Neural cell (in vitro differentiated cells): ENCODE results near the gene KRTAP12-2. TPM values are rescaled to one million over a fixed set of nuclear protein-coding genes. Genes with fewer than 3 reads are reported as not detected.

Experiments
- H2AFZ ChIP-seq: fragments of 200-600, 300-800 bp; sonication (generic), shearing (Covaris generic); 2 replicates; pipeline ENCODE4 v1.6.0; 2014; ENCODE audit warnings: low read depth, mild to moderate bottlenecking, antibody characterized with exemption, low read length, moderate library complexity
- H3F3A ChIP-seq: fragments of 200-600 bp; shearing (Covaris generic); 2 replicates; pipeline ENCODE4 v1.6.1; 2016; ENCODE audit warnings: mild to moderate bottlenecking, moderate library complexity, mixed read lengths, antibody characterized with exemption, low read length; ENCODE audit not compliant: insufficient read depth, poor library complexity, severe bottlenecking
- H3K27ac ChIP-seq: fragments of 200-600, 300-800 bp; sonication (generic), shearing (Covaris generic); 2 replicates; pipeline ENCODE4 v1.5.1; 2014; ENCODE audit warnings: mild to moderate bottlenecking, low read length, moderate library complexity
- H3K27me3 ChIP-seq: fragments of 300-800, 200-600 bp; sonication (generic), shearing (Covaris generic); 2 replicates; pipeline ENCODE4 v1.6.0; 2014; ENCODE audit warnings: mild to moderate bottlenecking, low read depth, low read length, moderate library complexity; ENCODE audit not compliant: insufficient read depth
- H3K36me3 ChIP-seq: fragments of 300-800, 200-600 bp; sonication (generic), shearing (Covaris generic); 2 replicates; pipeline ENCODE4 v1.5.1; 2014; ENCODE audit warnings: mild to moderate bottlenecking, antibody characterized with exemption, low read length, moderate library complexity; ENCODE audit not compliant: insufficient read depth
- H3K4me2 ChIP-seq: fragments of 300-800, 200-600 bp; sonication (generic), shearing (Covaris generic); 2 replicates; pipeline ENCODE4 v1.6.0; 2014; ENCODE audit warnings: mild to moderate bottlenecking, low read length
- H3K4me3 ChIP-seq: fragments of 300-800, 200-600 bp; sonication (generic), shearing (Covaris generic); 2 replicates; pipeline ENCODE4 v1.5.1; 2014; ENCODE audit warnings: mild to moderate bottlenecking, low read length, moderate library complexity
- H3K79me2 ChIP-seq: fragments of 200-600 bp; shearing (Covaris generic); replicated peaks from 2 replicates; pipeline ENCODE4 v1.6.0; 2014; ENCODE audit warnings: mild to moderate bottlenecking, low read length, moderate library complexity; ENCODE audit not compliant: insufficient read depth
- H3K9ac ChIP-seq: fragments of 300-800, 200-600 bp; sonication (generic), shearing (Covaris generic); 2 replicates; pipeline ENCODE4 v1.6.1; 2016; ENCODE audit warnings: mild to moderate bottlenecking, low read length, mixed read lengths
- H3K9me2 ChIP-seq: fragments of 200-600 bp; shearing (Covaris generic); 2 replicates; pipeline ENCODE4 v1.6.1; 2016; ENCODE audit warnings: mild to moderate bottlenecking, low read length, mixed read lengths; ENCODE audit not compliant: insufficient read depth
- H3K9me3 ChIP-seq: fragments of 200-600, 300-800 bp; sonication (generic), shearing (Covaris generic); 2 replicates; pipeline ENCODE4 v1.6.1; 2016; ENCODE audit warnings: mild to moderate bottlenecking, mixed run types, low read length, moderate library complexity, mixed read lengths
- H4K20me1 ChIP-seq: fragments of 200-600 bp; shearing (Covaris generic); 2 replicates; pipeline ENCODE4 v1.6.1; 2016; ENCODE audit warnings: mild to moderate bottlenecking, mixed run types; ENCODE audit not compliant: insufficient read depth
- EP300 ChIP-seq: fragments of 450-650 bp; conservative IDR thresholded peaks from 2 replicates; pipeline ENCODE4 v1.6.1; 2014; ENCODE audit warnings: antibody characterized with exemption, mild to moderate bottlenecking, moderate library complexity; ENCODE audit not compliant: poor library complexity, severe bottlenecking
- EZH2 ChIP-seq: fragments of 200-600, 300-800 bp; shearing (Covaris generic), sonication (generic); IDR thresholded peaks from 2 replicates; pipeline ENCODE4 v1.6.1; 2014; ENCODE audit warnings: antibody characterized with exemption, low read length, borderline replicate concordance, mild to moderate bottlenecking; ENCODE audit not compliant: insufficient read depth, poor library complexity, severe bottlenecking
- MXI1 ChIP-seq: fragments of 450-650 bp; conservative IDR thresholded peaks from 2 replicates; pipeline ENCODE4 v1.6.1; 2014; ENCODE audit warnings: antibody characterized with exemption, mild to moderate bottlenecking; ENCODE audit not compliant: poor library complexity, severe bottlenecking
- POLR2AphosphoS5 ChIP-seq: IDR thresholded peaks from 2 replicates; pipeline ENCODE4 v1.6.1; 2012
- RAD21 ChIP-seq: fragments of 450-650 bp; conservative IDR thresholded peaks from 2 replicates; pipeline ENCODE4 v1.6.1; 2014; ENCODE audit warnings: antibody characterized with exemption, mild to moderate bottlenecking, moderate library complexity
- SMC3 ChIP-seq: fragments of 450-650 bp; conservative IDR thresholded peaks from 2 replicates; pipeline ENCODE4 v1.6.1; 2014; ENCODE audit warnings: antibody characterized with exemption, mild to moderate bottlenecking, moderate library complexity; ENCODE audit not compliant: poor library complexity
- TAF1 ChIP-seq: IDR thresholded peaks from 2 replicates; pipeline ENCODE4 v1.6.1; 2012; ENCODE audit warnings: low read depth
- polyA plus RNA-seq: library from polyadenylated mRNA; depleted of rRNA; stranded (reverse); fragments of >200 nt; gene quantifications from 2 replicates; pipeline ENCODE4 v1.2.3, GENCODE V29; 2014
- TF ChIP-seq, protein P1 (sequence below): IDR thresholded peaks from 2 replicates; pipeline ENCODE4 v1.6.1; 2012; ENCODE audit warnings: borderline replicate concordance
- TF ChIP-seq, protein P2 (sequence below): fragments of 450-650 bp; IDR thresholded peaks from 2 replicates; pipeline ENCODE4 v1.5.1; 2014; ENCODE audit warnings: antibody characterized with exemption, mild to moderate bottlenecking, moderate library complexity; ENCODE audit not compliant: poor library complexity, severe bottlenecking

KRTAP12-2 gene
- polyA plus RNA-seq, 1 donor from 2014 or later: not detected

DNA sequence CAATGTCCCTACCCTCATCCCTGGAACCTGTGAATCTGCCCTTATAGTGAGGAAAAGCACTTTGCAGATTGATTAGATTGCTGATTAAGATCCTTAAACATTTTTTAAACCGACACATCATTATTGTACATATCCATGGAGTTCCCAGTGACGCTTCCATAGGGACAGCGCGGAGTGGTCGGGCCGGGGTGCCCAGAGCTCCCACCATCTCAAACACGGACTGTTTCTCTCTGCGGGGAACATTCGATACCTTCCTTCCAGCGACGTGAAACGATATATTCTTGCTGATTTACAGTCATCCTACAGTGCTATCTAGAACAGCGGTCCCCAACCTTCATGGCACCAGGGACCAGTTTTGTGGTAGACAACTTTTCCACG is 34.3 kb upstream of the KRTAP12-2 start:
- no peaks in the 10 kb centered on the region for H3K36me3 ChIP-seq
- peaks cover 19% of the 10 kb centered on the region for H3K27me3 ChIP-seq
- H3K27ac ChIP-seq: no peak overlapping the region

DNA sequence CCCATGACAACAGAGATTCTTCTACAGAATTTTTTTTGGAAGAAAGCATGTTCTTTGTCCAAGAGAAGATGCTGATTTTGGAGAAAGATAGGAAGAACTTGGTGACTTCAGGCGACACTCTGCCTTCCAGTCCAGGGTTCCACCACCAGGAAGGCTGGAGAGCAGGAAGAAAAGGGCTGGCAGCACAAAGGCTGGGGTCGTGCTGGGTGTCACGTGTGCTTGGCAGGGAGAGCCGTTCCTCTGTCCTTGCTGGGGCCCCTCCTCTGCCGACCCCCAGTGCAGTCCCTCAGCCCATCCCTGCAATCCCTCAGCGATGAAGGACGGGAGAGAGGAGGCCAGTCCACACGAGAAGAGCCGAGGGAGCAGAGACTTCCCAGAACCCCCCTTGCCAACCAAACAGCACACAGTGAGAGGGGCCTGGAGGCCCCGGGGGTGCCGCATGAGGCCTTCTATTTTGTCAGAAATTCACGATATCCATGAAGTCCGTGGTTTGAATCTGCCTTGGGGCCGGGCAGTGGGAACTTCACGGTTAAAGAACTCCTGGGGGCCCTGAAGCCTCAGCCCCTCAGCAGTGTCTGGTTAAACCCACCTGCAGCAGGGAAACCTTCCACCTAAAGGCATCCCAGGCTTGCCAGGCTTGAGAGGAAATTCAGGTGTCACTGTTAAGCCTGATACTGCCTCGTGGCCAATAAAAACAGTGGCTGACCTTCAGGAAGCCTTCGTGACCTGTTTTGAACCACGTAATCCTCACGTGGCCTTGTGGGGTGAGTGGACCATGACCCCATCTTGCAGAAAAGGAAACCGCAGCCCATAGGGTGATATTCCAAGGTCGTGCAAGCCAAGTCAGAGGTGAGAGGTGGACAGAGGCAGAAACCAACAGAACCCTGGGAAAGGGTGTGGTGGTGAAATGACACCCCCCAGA is 33.6 kb upstream of the KRTAP12-2 start:
- Histone ChIP-seq H3K4me2 (no peak overlapping the region), H3K4me3 (no peak overlapping the region), H3K36me3 (no peaks in the 10 kb centered on the region), H3K79me2 (no peaks in the 10 kb centered on the region), H3F3A (no peaks in the 10 kb centered on the region), H3K9ac (no peak overlapping the region), H4K20me1 (no peaks in the 10 kb centered on the region), H3K9me3 (no peaks in the 10 kb centered on the region), H2AFZ (no peak overlapping the region), H3K27me3 (peaks cover 16% of the 10 kb centered on the region), H3K27ac (no peak overlapping the region), H3K9me2 (no peaks in the 10 kb centered on the region)
- TF ChIP-seq EZH2 (no peak), SMC3 (no peak), RAD21 (no peak), EP300 (no peak), MXI1 (no peak), TAF1 (no peak), POLR2AphosphoS5 (no peak)
- TF ChIP-seq, protein P1, sequence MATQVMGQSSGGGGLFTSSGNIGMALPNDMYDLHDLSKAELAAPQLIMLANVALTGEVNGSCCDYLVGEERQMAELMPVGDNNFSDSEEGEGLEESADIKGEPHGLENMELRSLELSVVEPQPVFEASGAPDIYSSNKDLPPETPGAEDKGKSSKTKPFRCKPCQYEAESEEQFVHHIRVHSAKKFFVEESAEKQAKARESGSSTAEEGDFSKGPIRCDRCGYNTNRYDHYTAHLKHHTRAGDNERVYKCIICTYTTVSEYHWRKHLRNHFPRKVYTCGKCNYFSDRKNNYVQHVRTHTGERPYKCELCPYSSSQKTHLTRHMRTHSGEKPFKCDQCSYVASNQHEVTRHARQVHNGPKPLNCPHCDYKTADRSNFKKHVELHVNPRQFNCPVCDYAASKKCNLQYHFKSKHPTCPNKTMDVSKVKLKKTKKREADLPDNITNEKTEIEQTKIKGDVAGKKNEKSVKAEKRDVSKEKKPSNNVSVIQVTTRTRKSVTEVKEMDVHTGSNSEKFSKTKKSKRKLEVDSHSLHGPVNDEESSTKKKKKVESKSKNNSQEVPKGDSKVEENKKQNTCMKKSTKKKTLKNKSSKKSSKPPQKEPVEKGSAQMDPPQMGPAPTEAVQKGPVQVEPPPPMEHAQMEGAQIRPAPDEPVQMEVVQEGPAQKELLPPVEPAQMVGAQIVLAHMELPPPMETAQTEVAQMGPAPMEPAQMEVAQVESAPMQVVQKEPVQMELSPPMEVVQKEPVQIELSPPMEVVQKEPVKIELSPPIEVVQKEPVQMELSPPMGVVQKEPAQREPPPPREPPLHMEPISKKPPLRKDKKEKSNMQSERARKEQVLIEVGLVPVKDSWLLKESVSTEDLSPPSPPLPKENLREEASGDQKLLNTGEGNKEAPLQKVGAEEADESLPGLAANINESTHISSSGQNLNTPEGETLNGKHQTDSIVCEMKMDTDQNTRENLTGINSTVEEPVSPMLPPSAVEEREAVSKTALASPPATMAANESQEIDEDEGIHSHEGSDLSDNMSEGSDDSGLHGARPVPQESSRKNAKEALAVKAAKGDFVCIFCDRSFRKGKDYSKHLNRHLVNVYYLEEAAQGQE: no peak

More for the DNA sequence above, 34.3 kb upstream of the KRTAP12-2 start:
- TF ChIP-seq MXI1: no peak
- no peak for TF ChIP-seq POLR2AphosphoS5
- no peak for TF ChIP-seq EZH2
- TF ChIP-seq, protein P1: no peak
- TF ChIP-seq, protein P2, sequence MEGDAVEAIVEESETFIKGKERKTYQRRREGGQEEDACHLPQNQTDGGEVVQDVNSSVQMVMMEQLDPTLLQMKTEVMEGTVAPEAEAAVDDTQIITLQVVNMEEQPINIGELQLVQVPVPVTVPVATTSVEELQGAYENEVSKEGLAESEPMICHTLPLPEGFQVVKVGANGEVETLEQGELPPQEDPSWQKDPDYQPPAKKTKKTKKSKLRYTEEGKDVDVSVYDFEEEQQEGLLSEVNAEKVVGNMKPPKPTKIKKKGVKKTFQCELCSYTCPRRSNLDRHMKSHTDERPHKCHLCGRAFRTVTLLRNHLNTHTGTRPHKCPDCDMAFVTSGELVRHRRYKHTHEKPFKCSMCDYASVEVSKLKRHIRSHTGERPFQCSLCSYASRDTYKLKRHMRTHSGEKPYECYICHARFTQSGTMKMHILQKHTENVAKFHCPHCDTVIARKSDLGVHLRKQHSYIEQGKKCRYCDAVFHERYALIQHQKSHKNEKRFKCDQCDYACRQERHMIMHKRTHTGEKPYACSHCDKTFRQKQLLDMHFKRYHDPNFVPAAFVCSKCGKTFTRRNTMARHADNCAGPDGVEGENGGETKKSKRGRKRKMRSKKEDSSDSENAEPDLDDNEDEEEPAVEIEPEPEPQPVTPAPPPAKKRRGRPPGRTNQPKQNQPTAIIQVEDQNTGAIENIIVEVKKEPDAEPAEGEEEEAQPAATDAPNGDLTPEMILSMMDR: no peak
- no peak for TF ChIP-seq TAF1
- no peak for TF ChIP-seq RAD21
- no peak for TF ChIP-seq EP300
- no peak for TF ChIP-seq SMC3
- Histone ChIP-seq H3K9me3 (no peaks in the 10 kb centered on the region), H3K79me2 (no peaks in the 10 kb centered on the region), H3F3A (no peaks in the 10 kb centered on the region), H3K4me3 (no peak overlapping the region), H3K9ac (no peak overlapping the region), H3K9me2 (no peaks in the 10 kb centered on the region), H4K20me1 (no peaks in the 10 kb centered on the region), H3K4me2 (no peak overlapping the region), H2AFZ (no peak overlapping the region)
